GM18508 (cell line): Measurements from ENCODE around the gene ZNF329.

Experiments used
- ATAC-seq: cut with Tn5 transposase; IDR thresholded peaks from one replicate; pipeline ENCODE4 v1.9.1; 2021; ENCODE audit warnings: moderate number of reproducible peaks; ENCODE audit not compliant: insufficient read depth, unreplicated experiment

ZNF329 gene

DNA sequence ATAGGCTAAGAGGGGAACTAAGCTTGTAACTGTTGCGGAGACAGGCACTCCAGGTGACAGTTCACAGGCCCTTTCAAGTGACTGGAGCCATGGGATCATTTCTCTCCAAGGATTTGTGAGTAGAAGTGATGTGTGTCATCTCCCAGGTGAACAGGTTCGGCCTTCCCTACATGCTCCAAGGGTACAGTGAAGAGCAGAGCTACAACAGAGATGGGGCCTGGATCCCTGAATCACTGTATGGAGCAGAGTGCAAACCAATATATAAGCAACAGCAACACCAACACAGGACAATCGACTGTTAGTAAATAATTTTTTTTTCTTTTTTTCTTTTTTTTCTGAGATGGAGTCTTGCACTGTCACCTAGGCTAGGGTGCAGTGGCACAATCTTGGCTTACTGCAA is 67.6 kb downstream of the ZNF329 start:
- ATAC-seq, result no peak

DNA sequence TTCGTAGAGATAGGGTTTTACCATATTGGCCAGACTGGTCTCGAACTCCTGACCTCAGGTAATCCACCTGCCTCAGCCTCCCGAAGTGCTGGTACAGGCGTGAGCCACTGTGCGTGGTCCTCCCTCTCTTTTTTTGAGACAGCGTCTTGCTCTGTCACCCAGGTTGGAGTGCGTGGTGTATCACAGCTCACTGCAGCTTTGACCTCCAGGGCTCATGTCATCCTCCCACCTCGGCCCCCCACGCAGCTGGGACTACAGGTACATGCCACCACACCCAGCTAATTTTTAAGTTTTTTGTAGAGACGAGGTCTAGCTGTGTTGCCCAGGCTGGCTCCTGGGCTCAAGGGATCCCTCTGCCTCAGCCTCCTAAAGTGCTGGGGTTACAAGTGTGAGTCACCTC is 70.8 kb downstream of the ZNF329 start:
- no peak for ATAC-seq
